ENCODE data around the gene TCEA3. TPM values are rescaled to one million over a fixed set of nuclear protein-coding genes. Genes with fewer than 3 reads are reported as not detected.

The TCEA3 gene
- total and polyA plus RNA-seq, 10 of the 15 experiments (the other 5 are each of a cell fraction or from before 2014, with no cell fraction given), result 0.06 to 0.23 (median 0.08) TPM; not detected in 7

GRCh38 chr1:23423415-23424292 is 894 bp downstream of the TCEA3 start:
- Histone ChIP-seq H3K79me2 (ENCODE audit: control insufficient read depth, insufficient read depth, low read length) (no peaks in the 10 kb centered on the region), H3K27me3 (replicated peaks in 1 of 2; ENCODE audit: control insufficient read depth in 2 of 2, insufficient read depth in 2 of 2, low read length in 1 of 2) (peaks cover 6 to 7% of the 10 kb centered on the region in 2 experiments), H3K4me1 (ENCODE audit: control insufficient read depth, insufficient read depth, low read length) (no peaks in the 10 kb centered on the region; the same call in 1 of the 2 replicates), H3K27ac (ENCODE audit: control insufficient read depth, insufficient read depth) (no peak overlapping the region), H3K4me3 (no peak overlapping the region), H2AFZ (ENCODE audit: control insufficient read depth, low read depth, low read length) (no peak overlapping the region), H3K9ac (ENCODE audit: control insufficient read depth, insufficient read depth, low read length) (no peak overlapping the region), H3K9me3 (replicated peaks; ENCODE audit: control insufficient read depth, insufficient read depth, low read length) (no peaks in the 10 kb centered on the region), H4K20me1 (ENCODE audit: control insufficient read depth, insufficient read depth) (no peaks in the 10 kb centered on the region), H3K36me3 (ENCODE audit: control insufficient read depth in 2 of 2, insufficient read depth in 2 of 2, low read length in 1 of 2) (no peaks in the 10 kb centered on the region), H3K4me2 (ENCODE audit: control insufficient read depth, insufficient read depth) (no peak overlapping the region)
- FAIRE-seq, result no peak
- RAD21 ChIA-PET (ENCODE audit: unreplicated experiment), result no interaction called here
- WGBS (ENCODE audit: insufficient coverage, insufficient replicate concordance, low lambda C conversion rate, missing lambda C conversion rate), result 61% methylated on average over 18 of the region's 46 CpGs
- CTCF ChIA-PET, result no interaction called here
- no peak for DNase-seq (ENCODE audit: low read depth, low spot score)
- no peak for ATAC-seq
- SMC1A ChIA-PET (ENCODE audit: uncharacterized antibody, unreplicated experiment), result no interaction called here
- in situ Hi-C loops (cut with MboI), result no loop called here
- no TSS peak for BruUV-seq (replicated peaks)
- POLR2A ChIA-PET, result no interaction called here
- intact Hi-C loops (cut with micrococcal nuclease; ENCODE audit: unreplicated experiment), result no loop called here
- no peak for TF ChIP-seq EZH2 (IDR thresholded peaks at IDR 0.05; ENCODE audit: borderline replicate concordance, control insufficient read depth, low read depth, low read length)
- TF ChIP-seq, protein P1, sequence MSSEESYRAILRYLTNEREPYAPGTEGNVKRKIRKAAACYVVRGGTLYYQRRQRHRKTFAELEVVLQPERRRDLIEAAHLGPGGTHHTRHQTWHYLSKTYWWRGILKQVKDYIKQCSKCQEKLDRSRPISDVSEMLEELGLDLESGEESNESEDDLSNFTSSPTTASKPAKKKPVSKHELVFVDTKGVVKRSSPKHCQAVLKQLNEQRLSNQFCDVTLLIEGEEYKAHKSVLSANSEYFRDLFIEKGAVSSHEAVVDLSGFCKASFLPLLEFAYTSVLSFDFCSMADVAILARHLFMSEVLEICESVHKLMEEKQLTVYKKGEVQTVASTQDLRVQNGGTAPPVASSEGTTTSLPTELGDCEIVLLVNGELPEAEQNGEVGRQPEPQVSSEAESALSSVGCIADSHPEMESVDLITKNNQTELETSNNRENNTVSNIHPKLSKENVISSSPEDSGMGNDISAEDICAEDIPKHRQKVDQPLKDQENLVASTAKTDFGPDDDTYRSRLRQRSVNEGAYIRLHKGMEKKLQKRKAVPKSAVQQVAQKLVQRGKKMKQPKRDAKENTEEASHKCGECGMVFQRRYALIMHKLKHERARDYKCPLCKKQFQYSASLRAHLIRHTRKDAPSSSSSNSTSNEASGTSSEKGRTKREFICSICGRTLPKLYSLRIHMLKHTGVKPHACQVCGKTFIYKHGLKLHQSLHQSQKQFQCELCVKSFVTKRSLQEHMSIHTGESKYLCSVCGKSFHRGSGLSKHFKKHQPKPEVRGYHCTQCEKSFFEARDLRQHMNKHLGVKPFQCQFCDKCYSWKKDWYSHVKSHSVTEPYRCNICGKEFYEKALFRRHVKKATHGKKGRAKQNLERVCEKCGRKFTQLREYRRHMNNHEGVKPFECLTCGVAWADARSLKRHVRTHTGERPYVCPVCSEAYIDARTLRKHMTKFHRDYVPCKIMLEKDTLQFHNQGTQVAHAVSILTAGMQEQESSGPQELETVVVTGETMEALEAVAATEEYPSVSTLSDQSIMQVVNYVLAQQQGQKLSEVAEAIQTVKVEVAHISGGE (CRISPR knock-in tag; IDR thresholded peaks at IDR 0.05), result no peak
- TF ChIP-seq BACH1 (IDR thresholded peaks at IDR 0.05; ENCODE audit: borderline replicate concordance), result no peak
- no peak for TF ChIP-seq ETV6 (conservative IDR thresholded peaks at IDR 0.05 in 1 of 2, IDR thresholded peaks at IDR 0.05 in 1 of 2; ENCODE audit: borderline replicate concordance in 1 of 2, low read depth in 1 of 2)
- TF ChIP-seq STAT1 (conservative IDR thresholded peaks at IDR 0.05), result no peak
- TF ChIP-seq SREBF2 (IDR thresholded peaks at IDR 0.05; ENCODE audit: low read length), result no peak
- no peak for TF ChIP-seq SIN3A (IDR thresholded peaks at IDR 0.05; ENCODE audit: low read depth, low read length)
- TF ChIP-seq EP300 (IDR thresholded peaks at IDR 0.05; ENCODE audit: borderline replicate concordance in 1 of 2, control insufficient read depth in 1 of 2, low read depth in 2 of 2, low read length in 2 of 2), result no peak
- no peak for TF ChIP-seq PML (IDR thresholded peaks at IDR 0.05; ENCODE audit: low read length)
- TF ChIP-seq CUX1 (IDR thresholded peaks at IDR 0.05; ENCODE audit: insufficient replicate concordance, low read depth, low read length), result no peak
- no peak for TF ChIP-seq ZSCAN29 (IDR thresholded peaks at IDR 0.05)
- TF ChIP-seq ZNF622 (IDR thresholded peaks at IDR 0.05), result no peak
